Omental fat pad (tissue), 4 donors: Measurements from ENCODE around the gene GRAMD1A. TPM values are rescaled to one million over a fixed set of nuclear protein-coding genes. Genes with fewer than 3 reads are reported as not detected.
"Not testable (repeated sequence)": the region's sequence is repeated elsewhere in the genome, so short reads cannot be mapped to it uniquely, and the experiment has no call there.

Source experiments
- ATAC-seq: fragments of 150-250 bp; one replicate; pipeline ENCODE4 v1.9.1; 2016; ENCODE audit warnings: mild to moderate bottlenecking, moderate library complexity; ENCODE audit not compliant: low FRiP score
- DNase-seq: peaks from one replicate; pipeline ENCODE4 v3.0.0-alpha.2; 2019; ENCODE audit warnings: low spot score
- CTCF ChIP-seq, 3 donors: fragments of 450-650 bp; IDR thresholded peaks; one replicate each; pipeline ENCODE4 v1.5.1; 2016 to 2017; ENCODE audit warnings: antibody characterized with exemption in 3 of 3, mild to moderate bottlenecking in 3 of 3, moderate library complexity in 2 of 3
- total RNA-seq, 4 donors: library from RNA; depleted of rRNA; stranded (reverse); fragments of >200 nt; gene quantifications; one replicate each; pipeline ENCODE4 v1.1.0, GENCODE V29; 2016

GRAMD1A gene
- total RNA-seq, 4 donors from 2014 or later, result 34.7 to 70.7 (median 43.3) TPM

GRCh38 chr19:35046461-35046860 is 46.3 kb downstream of the GRAMD1A start:
- no peak for DNase-seq
- TF ChIP-seq CTCF (IDR thresholded peaks at IDR 0.05), result no peak
- no peak for ATAC-seq

DNA sequence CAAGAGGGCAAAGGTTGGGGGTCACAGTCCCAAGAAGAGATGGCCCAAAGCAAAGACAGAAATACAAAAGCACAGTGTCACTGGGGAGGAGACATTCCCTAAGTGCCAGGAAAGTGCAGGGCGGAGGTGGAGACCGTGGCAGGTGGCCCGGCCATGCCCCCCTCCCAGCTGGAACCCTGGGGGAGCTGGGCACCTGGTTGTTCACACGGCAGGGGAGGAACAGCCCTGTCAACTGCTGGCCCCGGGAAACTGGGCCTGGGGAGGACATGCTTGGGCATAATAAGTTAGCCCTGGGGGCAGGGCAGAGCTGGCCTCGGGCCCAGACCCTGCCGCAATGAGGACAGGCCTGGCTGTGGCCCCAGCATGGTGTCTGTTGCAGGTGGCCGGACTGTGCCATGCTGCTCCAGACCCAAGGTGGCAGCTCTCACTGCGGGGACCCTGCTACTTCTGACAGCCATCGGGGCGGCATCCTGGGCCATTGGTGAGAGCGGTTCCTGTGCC is 48.8 kb downstream of the GRAMD1A start:
- DNase-seq (no peak), ATAC-seq (no peak)
- no peak for TF ChIP-seq CTCF (IDR thresholded peaks at IDR 0.05)

DNA sequence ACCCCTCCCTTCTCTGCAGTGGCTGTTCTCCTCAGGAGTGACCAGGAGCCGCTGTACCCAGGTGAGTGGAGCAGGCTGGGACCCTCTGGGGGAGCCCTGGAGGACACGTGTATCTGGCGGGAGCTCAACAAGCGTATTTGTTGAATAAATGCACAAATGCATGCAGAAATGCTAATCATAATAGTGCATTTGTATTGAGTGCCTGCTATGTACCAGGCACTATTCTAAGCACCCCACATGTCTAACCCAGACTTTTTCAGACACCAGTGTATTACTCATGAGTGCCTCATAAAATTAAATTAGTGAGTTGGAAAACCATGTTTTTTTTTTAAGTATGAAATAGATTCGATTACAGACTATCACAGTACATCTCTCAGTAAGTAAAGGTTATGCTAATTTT is 49.3 kb downstream of the GRAMD1A start:
- no peak for DNase-seq
- no peak for TF ChIP-seq CTCF (IDR thresholded peaks at IDR 0.05)
- ATAC-seq, result no peak

- DNase-seq, ATAC-seq: not testable (repeated sequence)
These were observed 50.5 kb downstream of the GRAMD1A start for GRCh38 chr19:35050662-35051061.

DNA sequence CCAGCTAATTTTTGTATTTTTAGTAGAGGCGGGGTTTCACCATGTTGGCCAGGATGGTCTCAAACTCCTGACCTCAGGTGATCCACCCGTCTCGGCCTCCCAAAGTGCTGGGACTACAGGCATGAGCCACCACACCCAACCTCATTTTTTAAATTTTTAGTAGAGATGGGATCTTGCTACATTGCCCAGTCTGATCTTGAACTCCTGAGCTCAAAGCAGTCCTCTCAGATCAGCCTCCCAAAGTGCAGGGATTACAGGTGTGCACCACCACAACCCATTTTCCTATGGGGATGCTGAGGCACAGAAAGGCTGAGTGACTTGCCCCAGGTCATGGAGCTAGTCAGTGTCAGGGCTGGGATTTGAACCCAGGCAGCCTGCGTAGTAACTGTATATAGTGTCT is 51.1 kb downstream of the GRAMD1A start:
- ATAC-seq, DNase-seq: not testable (repeated sequence)

- ATAC-seq (no peak), DNase-seq (no peak)
These were observed 51.7 kb downstream of the GRAMD1A start for GRCh38 chr19:35051796-35052195.

DNA sequence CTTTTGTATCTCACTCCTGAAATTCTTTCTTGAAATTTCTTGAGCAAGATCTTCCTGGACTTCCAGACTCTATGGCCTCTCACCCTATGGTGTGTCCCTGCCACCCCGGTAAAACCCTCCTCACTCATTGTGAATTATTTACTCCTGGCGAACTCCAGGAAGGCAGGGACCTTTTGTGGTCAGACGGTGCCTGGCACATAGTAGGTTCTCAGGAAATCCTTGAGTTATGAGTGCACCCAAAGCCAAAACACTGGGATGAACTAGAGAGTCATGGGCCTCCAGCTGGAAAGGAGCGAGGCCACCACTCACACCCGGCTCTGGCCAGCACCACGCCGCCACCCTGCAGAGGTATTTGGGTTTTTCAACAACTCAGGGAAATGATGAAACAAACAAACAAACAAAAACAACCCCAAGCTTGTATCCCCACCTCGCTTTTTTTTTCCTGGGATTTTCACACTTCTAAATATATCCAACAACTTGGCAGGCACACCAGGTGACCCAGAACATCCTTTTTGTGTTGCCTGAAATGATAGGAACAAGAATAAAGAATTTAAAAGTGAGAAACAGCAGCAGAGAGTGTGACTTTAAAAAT is 52.6 kb downstream of the GRAMD1A start:
- ATAC-seq (no peak), DNase-seq (no peak)
- TF ChIP-seq CTCF (IDR thresholded peaks at IDR 0.05), result no peak

More at GRCh38 chr19:35051796-35052195, 51.7 kb downstream of the GRAMD1A start:
- no peak for TF ChIP-seq CTCF (IDR thresholded peaks at IDR 0.05)

DNA sequence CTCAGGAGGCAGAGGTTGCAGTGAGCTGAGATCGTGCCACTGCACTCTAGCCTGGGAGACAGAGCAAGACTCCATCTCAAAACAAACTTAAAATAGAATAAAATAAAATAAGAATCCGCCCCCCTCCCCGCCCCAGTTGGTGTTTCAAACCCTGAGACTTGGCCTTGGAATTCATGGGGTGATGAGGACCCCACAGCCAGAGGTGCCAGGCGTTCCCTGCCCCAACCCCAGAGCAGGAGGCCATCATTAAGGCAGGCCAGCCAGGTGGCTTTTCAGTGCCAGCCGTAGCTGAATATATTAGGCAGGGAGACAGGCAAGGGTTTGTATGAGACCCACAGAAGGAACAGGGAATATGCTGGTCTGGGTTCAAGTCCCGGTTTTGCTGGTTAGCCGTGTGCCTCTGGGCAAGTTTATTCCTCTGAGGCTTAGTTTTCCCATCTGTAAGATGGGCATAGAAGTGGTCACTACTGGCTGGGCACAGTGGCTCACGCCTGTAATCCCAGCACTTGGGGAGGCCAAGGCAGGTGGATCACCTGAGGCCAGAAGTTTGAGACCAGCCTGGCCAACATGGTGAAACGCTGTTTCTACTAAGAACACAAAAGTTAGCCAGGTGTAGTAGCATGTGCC is 53.7 kb downstream of the GRAMD1A start:
- no peak for ATAC-seq
- TF ChIP-seq CTCF (IDR thresholded peaks at IDR 0.05), result no peak
- no peak for DNase-seq
